ENCODE results near the gene MYPN. TPM values are rescaled to one million over a fixed set of nuclear protein-coding genes. Genes with fewer than 3 reads are reported as not detected.

MYPN gene
- total and polyA plus RNA-seq, 2 experiments from 2014 or later: not detected

GRCh38 chr10:68073631-68074030 is 35.7 kb upstream of the MYPN start:
- H3K79me2 ChIP-seq (replicated peaks; ENCODE audit: insufficient read depth): peaks cover 59% of the 10 kb centered on the region
- Mint-ChIP-seq H3K27me3 (ENCODE audit: insufficient read depth, low read depth, poor library complexity) (peaks cover 2% of the 10 kb centered on the region), H3K4me1 (peaks cover 19% of the 10 kb centered on the region), H3K9me3 (no peaks in the 10 kb centered on the region; the same call in 2 of the 3 replicates), H3K4me3 (peak overlapping the region; percentile 97), H3K36me3 (ENCODE audit: low read depth) (peaks cover 13% of the 10 kb centered on the region), H3K27ac (peak overlapping the region; percentile 75; the same call in 1 of the 2 replicates)
- no peaks in the 10 kb centered on the region for H3K9me2 ChIP-seq (ENCODE audit: insufficient read depth)
- H3K27ac ChIP-seq (ENCODE audit: low read depth): no peak overlapping the region
- no peak for TF ChIP-seq NANOG (IDR thresholded peaks at IDR 0.05; ENCODE audit: borderline replicate concordance)
- no peak for TF ChIP-seq STAT1 (IDR thresholded peaks at IDR 0.05; ENCODE audit: unreplicated experiment)
- no peak for TF ChIP-seq EZH2phosphoT487 (IDR thresholded peaks at IDR 0.05; ENCODE audit: unreplicated experiment)
- TF ChIP-seq, protein P1, sequence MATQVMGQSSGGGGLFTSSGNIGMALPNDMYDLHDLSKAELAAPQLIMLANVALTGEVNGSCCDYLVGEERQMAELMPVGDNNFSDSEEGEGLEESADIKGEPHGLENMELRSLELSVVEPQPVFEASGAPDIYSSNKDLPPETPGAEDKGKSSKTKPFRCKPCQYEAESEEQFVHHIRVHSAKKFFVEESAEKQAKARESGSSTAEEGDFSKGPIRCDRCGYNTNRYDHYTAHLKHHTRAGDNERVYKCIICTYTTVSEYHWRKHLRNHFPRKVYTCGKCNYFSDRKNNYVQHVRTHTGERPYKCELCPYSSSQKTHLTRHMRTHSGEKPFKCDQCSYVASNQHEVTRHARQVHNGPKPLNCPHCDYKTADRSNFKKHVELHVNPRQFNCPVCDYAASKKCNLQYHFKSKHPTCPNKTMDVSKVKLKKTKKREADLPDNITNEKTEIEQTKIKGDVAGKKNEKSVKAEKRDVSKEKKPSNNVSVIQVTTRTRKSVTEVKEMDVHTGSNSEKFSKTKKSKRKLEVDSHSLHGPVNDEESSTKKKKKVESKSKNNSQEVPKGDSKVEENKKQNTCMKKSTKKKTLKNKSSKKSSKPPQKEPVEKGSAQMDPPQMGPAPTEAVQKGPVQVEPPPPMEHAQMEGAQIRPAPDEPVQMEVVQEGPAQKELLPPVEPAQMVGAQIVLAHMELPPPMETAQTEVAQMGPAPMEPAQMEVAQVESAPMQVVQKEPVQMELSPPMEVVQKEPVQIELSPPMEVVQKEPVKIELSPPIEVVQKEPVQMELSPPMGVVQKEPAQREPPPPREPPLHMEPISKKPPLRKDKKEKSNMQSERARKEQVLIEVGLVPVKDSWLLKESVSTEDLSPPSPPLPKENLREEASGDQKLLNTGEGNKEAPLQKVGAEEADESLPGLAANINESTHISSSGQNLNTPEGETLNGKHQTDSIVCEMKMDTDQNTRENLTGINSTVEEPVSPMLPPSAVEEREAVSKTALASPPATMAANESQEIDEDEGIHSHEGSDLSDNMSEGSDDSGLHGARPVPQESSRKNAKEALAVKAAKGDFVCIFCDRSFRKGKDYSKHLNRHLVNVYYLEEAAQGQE (IDR thresholded peaks at IDR 0.05; ENCODE audit: unreplicated experiment): no peak
- no peak for TF ChIP-seq POLR2AphosphoS5 (IDR thresholded peaks at IDR 0.05; ENCODE audit: low read depth)
- TF ChIP-seq ETS1 (IDR thresholded peaks at IDR 0.05): no peak
- TF ChIP-seq ZNF114 (CRISPR knock-in tag; IDR thresholded peaks at IDR 0.05): no peak
- no peaks in the 10 kb centered on the region for H3K27me3 ChIP-seq (ENCODE audit: insufficient read depth)
- no peak for ATAC-seq
- peak overlapping the region; percentile 93 for H3K4me3 ChIP-seq
- no peak for DNase-seq (ENCODE audit: low spot score)
- H4K20me1 ChIP-seq (replicated peaks; ENCODE audit: insufficient read depth): no peaks in the 10 kb centered on the region
- H2AFZ ChIP-seq: no peak overlapping the region
- no peaks in the 10 kb centered on the region for H3K36me3 ChIP-seq (ENCODE audit: insufficient read depth)
- H3F3A ChIP-seq (replicated peaks; ENCODE audit: low read depth): peaks cover 4% of the 10 kb centered on the region; the same call in 1 of the 2 replicates
- H3K4me1 ChIP-seq (ENCODE audit: insufficient read depth): peaks cover 10% of the 10 kb centered on the region
- peak overlapping the region; percentile 79 for H3K4me2 ChIP-seq

GRCh38 chr10:68074031-68074774 is 35.1 kb upstream of the MYPN start:
- peak overlapping the region; percentile 93 for H3K4me3 ChIP-seq
- peak overlapping the region; percentile 90 for H3K27ac Mint-ChIP-seq
- H2AFZ ChIP-seq: peak overlapping the region; percentile 81; the same call in 1 of the 2 replicates
- H3F3A ChIP-seq (replicated peaks; ENCODE audit: low read depth): peaks cover 4% of the 10 kb centered on the region; the same call in 1 of the 2 replicates
- no peaks in the 10 kb centered on the region; the same call in 2 of the 3 replicates for H3K9me3 Mint-ChIP-seq
- peak overlapping the region; percentile 97 for H3K27ac ChIP-seq (ENCODE audit: low read depth)
- DNase-seq (ENCODE audit: low spot score) (no peak), ATAC-seq (no peak)
- peak overlapping the region; percentile 79 for H3K4me2 ChIP-seq
- peaks cover 10% of the 10 kb centered on the region for H3K4me1 ChIP-seq (ENCODE audit: insufficient read depth)
- H3K27me3 ChIP-seq (ENCODE audit: insufficient read depth): no peaks in the 10 kb centered on the region
- H3K4me1 Mint-ChIP-seq: peaks cover 19% of the 10 kb centered on the region
- peaks cover 53% of the 10 kb centered on the region for H3K79me2 ChIP-seq (replicated peaks; ENCODE audit: insufficient read depth)
- no peaks in the 10 kb centered on the region for H3K9me2 ChIP-seq (ENCODE audit: insufficient read depth)
- no peaks in the 10 kb centered on the region for H4K20me1 ChIP-seq (replicated peaks; ENCODE audit: insufficient read depth)
- no peaks in the 10 kb centered on the region for H3K36me3 ChIP-seq (ENCODE audit: insufficient read depth)
- H3K27me3 Mint-ChIP-seq (ENCODE audit: insufficient read depth, low read depth, poor library complexity): peaks cover 2% of the 10 kb centered on the region
- peaks cover 13% of the 10 kb centered on the region for H3K36me3 Mint-ChIP-seq (ENCODE audit: low read depth)
- peak overlapping the region; percentile 97 for H3K4me3 Mint-ChIP-seq
- TF ChIP-seq NANOG (IDR thresholded peaks at IDR 0.05; ENCODE audit: borderline replicate concordance) (no peak), POLR2AphosphoS5 (IDR thresholded peaks at IDR 0.05; ENCODE audit: low read depth) (no peak), EZH2phosphoT487 (IDR thresholded peaks at IDR 0.05; ENCODE audit: unreplicated experiment) (no peak), CTCF (conservative IDR thresholded peaks at IDR 0.05; ENCODE audit: low read depth in 2 of 2) (no peak), EZH2 (IDR thresholded peaks at IDR 0.05; ENCODE audit: low read depth, unreplicated experiment) (no peak), ZNF114 (CRISPR knock-in tag; IDR thresholded peaks at IDR 0.05) (no peak)
- TF ChIP-seq, protein P1 (IDR thresholded peaks at IDR 0.05; ENCODE audit: unreplicated experiment): no peak
